ENCODE results near the gene PTDSS2. TPM values are rescaled to one million over a fixed set of nuclear protein-coding genes. Genes with fewer than 3 reads are reported as not detected.

PTDSS2 gene
- total RNA-seq, 4 donors from 2014 or later = 23.9 to 58.3 (median 30.2) TPM

- Histone ChIP-seq H3K36me3 (peaks cover 5 to 46% (median 44%) of the 10 kb centered on the region in 4 donors), H3K27ac (replicated peaks in 1 of 4) (no peak overlapping the region), H3K9me3 (no peaks in the 10 kb centered on the region), H3K27me3 (no peaks in the 10 kb centered on the region), H3K4me1 (no peaks in the 10 kb centered on the region), H3K4me3 (no peak overlapping the region)
- DNase-seq (ENCODE audit: extremely low spot score) = no peak
- 95% methylated on average over 23 of the region's 23 CpGs for WGBS
- TF ChIP-seq POLR2AphosphoS5 (IDR thresholded peaks at IDR 0.05) = no peak
- no peak for TF ChIP-seq POLR2A (IDR thresholded peaks at IDR 0.05; ENCODE audit: low read depth)
- TF ChIP-seq EP300 (IDR thresholded peaks at IDR 0.05) = no peak
- TF ChIP-seq CTCF (IDR thresholded peaks at IDR 0.05) = no peak
- intact Hi-C loops (cut with DNase I) = no loop called here
Measured at GRCh38 chr11:486189-486588, 36.1 kb downstream of the PTDSS2 start.

- no peak for DNase-seq (ENCODE audit: extremely low spot score)
- Histone ChIP-seq H3K36me3 (peaks cover 5 to 50% (median 48%) of the 10 kb centered on the region in 4 donors), H3K27me3 (no peaks in the 10 kb centered on the region), H3K9me3 (no peaks in the 10 kb centered on the region), H3K4me1 (no peaks in the 10 kb centered on the region), H3K27ac (replicated peaks in 1 of 4) (no peak overlapping the region), H3K4me3 (no peak overlapping the region)
- TF ChIP-seq POLR2AphosphoS5 (IDR thresholded peaks at IDR 0.05) = no peak
- no peak for TF ChIP-seq EP300 (IDR thresholded peaks at IDR 0.05)
- no peak for TF ChIP-seq CTCF (IDR thresholded peaks at IDR 0.05)
- no peak for TF ChIP-seq POLR2A (IDR thresholded peaks at IDR 0.05; ENCODE audit: low read depth)
- intact Hi-C loops (cut with DNase I) = no loop called here
- WGBS = no CpG with 5 or more reads among the region's 22 CpGs
Measured at GRCh38 chr11:487571-488021, 37.5 kb downstream of the PTDSS2 start.

DNA sequence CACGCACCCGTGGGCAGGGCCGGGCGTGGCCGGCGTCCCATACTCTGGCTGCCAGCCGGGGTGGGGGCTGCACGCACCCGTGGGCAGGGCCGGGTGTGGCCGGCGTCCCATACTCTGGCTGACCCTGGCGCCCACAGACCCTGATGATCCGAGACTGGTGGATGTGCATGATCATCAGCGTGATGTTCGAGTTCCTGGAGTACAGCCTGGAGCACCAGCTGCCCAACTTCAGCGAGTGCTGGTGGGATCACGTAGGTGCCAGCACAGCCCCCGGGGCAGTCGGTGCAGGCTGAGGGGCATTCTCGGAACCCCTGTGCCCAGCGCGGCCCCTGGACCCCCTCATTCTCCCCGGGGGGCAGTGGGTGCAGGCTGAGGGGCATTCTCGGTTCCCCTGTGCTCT is 38.0 kb downstream of the PTDSS2 start:
- Histone ChIP-seq H3K27ac (replicated peaks in 1 of 4) (no peak overlapping the region), H3K4me3 (no peak overlapping the region), H3K36me3 (peaks cover 5 to 54% (median 53%) of the 10 kb centered on the region in 4 donors), H3K4me1 (no peaks in the 10 kb centered on the region), H3K27me3 (no peaks in the 10 kb centered on the region), H3K9me3 (no peaks in the 10 kb centered on the region)
- intact Hi-C loops (cut with DNase I) = no loop called here
- no peak for DNase-seq (ENCODE audit: extremely low spot score)
- TF ChIP-seq EP300 (IDR thresholded peaks at IDR 0.05) (no peak), POLR2A (IDR thresholded peaks at IDR 0.05; ENCODE audit: low read depth) (no peak), POLR2AphosphoS5 (IDR thresholded peaks at IDR 0.05) (no peak), CTCF (IDR thresholded peaks at IDR 0.05) (no peak)
- 89% methylated on average over 17 of the region's 25 CpGs for WGBS

DNA sequence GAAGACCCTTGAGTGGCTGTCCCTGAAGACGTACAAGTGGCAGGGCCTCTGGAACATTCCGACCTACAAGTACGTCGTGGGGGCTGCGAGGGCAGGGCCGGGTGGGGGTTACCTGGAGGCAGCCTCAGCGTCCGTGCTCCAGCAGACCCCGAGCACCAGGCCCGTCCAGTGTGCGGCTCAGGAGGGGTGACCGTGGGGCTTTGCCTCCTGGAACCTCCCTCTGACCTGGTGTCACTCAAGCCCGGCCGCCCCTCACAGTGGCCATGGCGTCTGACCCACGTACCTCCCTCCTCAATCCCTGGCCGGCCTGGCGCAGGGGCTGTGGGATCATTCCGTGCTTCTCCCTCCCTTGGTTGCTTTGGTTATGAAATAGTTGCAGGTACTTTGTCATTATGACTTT is 38.5 kb downstream of the PTDSS2 start:
- WGBS = 93% methylated on average over 15 of the region's 19 CpGs
- intact Hi-C loops (cut with DNase I) = no loop called here
- TF ChIP-seq EP300 (IDR thresholded peaks at IDR 0.05) (no peak), CTCF (IDR thresholded peaks at IDR 0.05) (no peak), POLR2AphosphoS5 (IDR thresholded peaks at IDR 0.05) (no peak), POLR2A (IDR thresholded peaks at IDR 0.05; ENCODE audit: low read depth) (no peak)
- Histone ChIP-seq H3K36me3 (peaks cover 7 to 60% (median 58%) of the 10 kb centered on the region in 4 donors), H3K4me3 (no peak overlapping the region), H3K27me3 (no peaks in the 10 kb centered on the region), H3K27ac (replicated peaks in 1 of 4) (no peak overlapping the region), H3K4me1 (no peaks in the 10 kb centered on the region), H3K9me3 (no peaks in the 10 kb centered on the region)
- no peak for DNase-seq (ENCODE audit: extremely low spot score)

GRCh38 chr11:488992-489391 is 38.9 kb downstream of the PTDSS2 start:
- H3K27ac ChIP-seq (replicated peaks in 1 of 4) = no peak overlapping the region
- H3K36me3 ChIP-seq = peaks cover 11 to 64% (median 62%) of the 10 kb centered on the region in 4 donors
- H3K4me1 ChIP-seq = no peaks in the 10 kb centered on the region
- H3K27me3 ChIP-seq = no peaks in the 10 kb centered on the region
- TF ChIP-seq CTCF (IDR thresholded peaks at IDR 0.05) (no peak), POLR2A (IDR thresholded peaks at IDR 0.05; ENCODE audit: low read depth) (no peak), POLR2AphosphoS5 (IDR thresholded peaks at IDR 0.05) (no peak), EP300 (IDR thresholded peaks at IDR 0.05) (no peak)
- no peak for DNase-seq (ENCODE audit: extremely low spot score)
- WGBS = 73% methylated on average over 6 of the region's 19 CpGs
- no peak overlapping the region for H3K4me3 ChIP-seq
- no peaks in the 10 kb centered on the region for H3K9me3 ChIP-seq
- intact Hi-C loops (cut with DNase I) = no loop called here
